Fibroblast of skin of right quadriceps (primary cell): Measurements from ENCODE around the gene PLIN4.
A peak's percentile ranks its signal among the peaks of the same experiment; 100 is the strongest.
"Not testable (repeated sequence)": the region's sequence is repeated elsewhere in the genome, so short reads cannot be mapped to it uniquely, and the experiment has no call there.

Experiments used
- DNase-seq: peaks from one replicate; pipeline ENCODE4 v3.0.0-alpha.2; 2013

The PLIN4 gene

GRCh38 chr19:4518345-4519171 is at the start of gene PLIN4:
PLIN4 (minus strand) TSS chr19:4518486; CDS start chr19:4518272, 214 bp downstream.
- DNase-seq: peak; percentile 32

- peak; percentile 42 for DNase-seq
Measured at GRCh38 chr19:4567584-4568071, 49.3 kb upstream of the PLIN4 start.

- no peak for DNase-seq
Measured at GRCh38 chr19:4566402-4567051, 48.2 kb upstream of the PLIN4 start.

- DNase-seq: not testable (repeated sequence)
Measured at GRCh38 chr19:4563562-4563961, 45.3 kb upstream of the PLIN4 start.

GRCh38 chr19:4562085-4562484 is 43.8 kb upstream of the PLIN4 start:
- not testable (repeated sequence) for DNase-seq

GRCh38 chr19:4559569-4559968 is 41.3 kb upstream of the PLIN4 start, which contains the start of gene SEMA6B:
SEMA6B (minus strand) TSS chr19:4559684; CDS start chr19:4558457, 1,227 bp downstream.
- DNase-seq: no peak

GRCh38 chr19:4557971-4558941 is 40.0 kb upstream of the PLIN4 start:
- DNase-seq: no peak

GRCh38 chr19:4557144-4557970 is 39.1 kb upstream of the PLIN4 start:
- DNase-seq: no peak

GRCh38 chr19:4556597-4557127 is 38.4 kb upstream of the PLIN4 start:
- DNase-seq: no peak

- no peak for DNase-seq
Measured at GRCh38 chr19:4555657-4556561, 37.6 kb upstream of the PLIN4 start.

GRCh38 chr19:4554717-4555116 is 36.4 kb upstream of the PLIN4 start:
- no peak for DNase-seq

- no peak for DNase-seq
Measured at GRCh38 chr19:4553775-4554174, 35.5 kb upstream of the PLIN4 start.

GRCh38 chr19:4553092-4553695 is 34.9 kb upstream of the PLIN4 start:
- DNase-seq: no peak

GRCh38 chr19:4552525-4552819 is 34.2 kb upstream of the PLIN4 start:
- DNase-seq: no peak

GRCh38 chr19:4550479-4551050 is 32.3 kb upstream of the PLIN4 start:
- no peak for DNase-seq

- no peak for DNase-seq
Measured at GRCh38 chr19:4550018-4550417, 31.7 kb upstream of the PLIN4 start.

- no peak for DNase-seq
Measured at GRCh38 chr19:4548238-4548584, 29.9 kb upstream of the PLIN4 start.

- DNase-seq: no peak
Measured at GRCh38 chr19:4547303-4548237, 29.3 kb upstream of the PLIN4 start.
